ENCODE results near the gene GSN. TPM values are rescaled to one million over a fixed set of nuclear protein-coding genes. Genes with fewer than 3 reads are reported as not detected.

GSN gene
- total and polyA plus RNA-seq, 10 of the 15 experiments (the other 5 are each of a cell fraction or from before 2014, with no cell fraction given): 0.66 to 9.2 (median 6.2) TPM

- TF ChIP-seq, protein P1, sequence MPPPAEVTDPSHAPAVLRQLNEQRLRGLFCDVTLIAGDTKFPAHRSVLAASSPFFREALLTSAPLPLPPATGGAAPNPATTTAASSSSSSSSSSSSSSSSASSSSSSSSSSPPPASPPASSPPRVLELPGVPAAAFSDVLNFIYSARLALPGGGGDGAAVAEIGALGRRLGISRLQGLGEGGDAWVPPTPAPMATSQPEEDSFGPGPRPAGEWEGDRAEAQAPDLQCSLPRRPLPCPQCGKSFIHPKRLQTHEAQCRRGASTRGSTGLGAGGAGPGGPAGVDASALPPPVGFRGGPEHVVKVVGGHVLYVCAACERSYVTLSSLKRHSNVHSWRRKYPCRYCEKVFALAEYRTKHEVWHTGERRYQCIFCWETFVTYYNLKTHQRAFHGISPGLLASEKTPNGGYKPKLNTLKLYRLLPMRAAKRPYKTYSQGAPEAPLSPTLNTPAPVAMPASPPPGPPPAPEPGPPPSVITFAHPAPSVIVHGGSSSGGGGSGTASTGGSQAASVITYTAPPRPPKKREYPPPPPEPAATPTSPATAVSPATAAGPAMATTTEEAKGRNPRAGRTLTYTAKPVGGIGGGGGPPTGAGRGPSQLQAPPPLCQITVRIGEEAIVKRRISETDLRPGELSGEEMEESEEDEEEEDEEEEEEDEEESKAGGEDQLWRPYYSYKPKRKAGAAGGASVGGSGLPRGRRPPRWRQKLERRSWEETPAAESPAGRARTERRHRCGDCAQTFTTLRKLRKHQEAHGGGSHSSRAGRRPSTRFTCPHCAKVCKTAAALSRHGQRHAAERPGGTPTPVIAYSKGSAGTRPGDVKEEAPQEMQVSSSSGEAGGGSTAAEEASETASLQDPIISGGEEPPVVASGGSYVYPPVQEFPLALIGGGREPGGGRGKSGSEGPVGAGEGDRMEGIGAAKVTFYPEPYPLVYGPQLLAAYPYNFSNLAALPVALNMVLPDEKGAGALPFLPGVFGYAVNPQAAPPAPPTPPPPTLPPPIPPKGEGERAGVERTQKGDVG (CRISPR knock-in tag; IDR thresholded peaks at IDR 0.05): no peak
- TF ChIP-seq MYC (IDR thresholded peaks at IDR 0.05; ENCODE audit: insufficient read depth, insufficient read length, insufficient replicate concordance, low read length, severe bottlenecking): no peak
- no peak for TF ChIP-seq ZNF384 (IDR thresholded peaks at IDR 0.05; ENCODE audit: borderline replicate concordance, low read depth, low read length)
- TF ChIP-seq, protein P2, sequence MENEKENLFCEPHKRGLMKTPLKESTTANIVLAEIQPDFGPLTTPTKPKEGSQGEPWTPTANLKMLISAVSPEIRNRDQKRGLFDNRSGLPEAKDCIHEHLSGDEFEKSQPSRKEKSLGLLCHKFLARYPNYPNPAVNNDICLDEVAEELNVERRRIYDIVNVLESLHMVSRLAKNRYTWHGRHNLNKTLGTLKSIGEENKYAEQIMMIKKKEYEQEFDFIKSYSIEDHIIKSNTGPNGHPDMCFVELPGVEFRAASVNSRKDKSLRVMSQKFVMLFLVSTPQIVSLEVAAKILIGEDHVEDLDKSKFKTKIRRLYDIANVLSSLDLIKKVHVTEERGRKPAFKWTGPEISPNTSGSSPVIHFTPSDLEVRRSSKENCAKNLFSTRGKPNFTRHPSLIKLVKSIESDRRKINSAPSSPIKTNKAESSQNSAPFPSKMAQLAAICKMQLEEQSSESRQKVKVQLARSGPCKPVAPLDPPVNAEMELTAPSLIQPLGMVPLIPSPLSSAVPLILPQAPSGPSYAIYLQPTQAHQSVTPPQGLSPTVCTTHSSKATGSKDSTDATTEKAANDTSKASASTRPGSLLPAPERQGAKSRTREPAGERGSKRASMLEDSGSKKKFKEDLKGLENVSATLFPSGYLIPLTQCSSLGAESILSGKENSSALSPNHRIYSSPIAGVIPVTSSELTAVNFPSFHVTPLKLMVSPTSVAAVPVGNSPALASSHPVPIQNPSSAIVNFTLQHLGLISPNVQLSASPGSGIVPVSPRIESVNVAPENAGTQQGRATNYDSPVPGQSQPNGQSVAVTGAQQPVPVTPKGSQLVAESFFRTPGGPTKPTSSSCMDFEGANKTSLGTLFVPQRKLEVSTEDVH (IDR thresholded peaks at IDR 0.05; ENCODE audit: low read depth, partially characterized antibody): no peak
- TF ChIP-seq, protein P3, sequence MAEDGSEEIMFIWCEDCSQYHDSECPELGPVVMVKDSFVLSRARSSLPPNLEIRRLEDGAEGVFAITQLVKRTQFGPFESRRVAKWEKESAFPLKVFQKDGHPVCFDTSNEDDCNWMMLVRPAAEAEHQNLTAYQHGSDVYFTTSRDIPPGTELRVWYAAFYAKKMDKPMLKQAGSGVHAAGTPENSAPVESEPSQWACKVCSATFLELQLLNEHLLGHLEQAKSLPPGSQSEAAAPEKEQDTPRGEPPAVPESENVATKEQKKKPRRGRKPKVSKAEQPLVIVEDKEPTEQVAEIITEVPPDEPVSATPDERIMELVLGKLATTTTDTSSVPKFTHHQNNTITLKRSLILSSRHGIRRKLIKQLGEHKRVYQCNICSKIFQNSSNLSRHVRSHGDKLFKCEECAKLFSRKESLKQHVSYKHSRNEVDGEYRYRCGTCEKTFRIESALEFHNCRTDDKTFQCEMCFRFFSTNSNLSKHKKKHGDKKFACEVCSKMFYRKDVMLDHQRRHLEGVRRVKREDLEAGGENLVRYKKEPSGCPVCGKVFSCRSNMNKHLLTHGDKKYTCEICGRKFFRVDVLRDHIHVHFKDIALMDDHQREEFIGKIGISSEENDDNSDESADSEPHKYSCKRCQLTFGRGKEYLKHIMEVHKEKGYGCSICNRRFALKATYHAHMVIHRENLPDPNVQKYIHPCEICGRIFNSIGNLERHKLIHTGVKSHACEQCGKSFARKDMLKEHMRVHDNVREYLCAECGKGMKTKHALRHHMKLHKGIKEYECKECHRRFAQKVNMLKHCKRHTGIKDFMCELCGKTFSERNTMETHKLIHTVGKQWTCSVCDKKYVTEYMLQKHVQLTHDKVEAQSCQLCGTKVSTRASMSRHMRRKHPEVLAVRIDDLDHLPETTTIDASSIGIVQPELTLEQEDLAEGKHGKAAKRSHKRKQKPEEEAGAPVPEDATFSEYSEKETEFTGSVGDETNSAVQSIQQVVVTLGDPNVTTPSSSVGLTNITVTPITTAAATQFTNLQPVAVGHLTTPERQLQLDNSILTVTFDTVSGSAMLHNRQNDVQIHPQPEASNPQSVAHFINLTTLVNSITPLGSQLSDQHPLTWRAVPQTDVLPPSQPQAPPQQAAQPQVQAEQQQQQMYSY (CRISPR knock-in tag; IDR thresholded peaks at IDR 0.05): no peak
- no peak for TF ChIP-seq MTA2 (IDR thresholded peaks at IDR 0.05; ENCODE audit: low read depth)
- no peak for TF ChIP-seq RELB (IDR thresholded peaks at IDR 0.05; ENCODE audit: low read depth)
- no peak for TF ChIP-seq HDAC2 (IDR thresholded peaks at IDR 0.05)
- TF ChIP-seq CBX3 (IDR thresholded peaks at IDR 0.05; ENCODE audit: borderline replicate concordance, low read depth): no peak
- no peak for TF ChIP-seq DPF2 (IDR thresholded peaks at IDR 0.05)
Measured at GRCh38 chr9:121283080-121283398, 15.1 kb downstream of the GSN start (continued).
